Measurements from ENCODE around the gene MMP15. TPM values are rescaled to one million over a fixed set of nuclear protein-coding genes. Genes with fewer than 3 reads are reported as not detected.

The MMP15 gene
- total RNA-seq, 4 donors from 2014 or later, result 5.7 to 10.0 (median 8.2) TPM

DNA sequence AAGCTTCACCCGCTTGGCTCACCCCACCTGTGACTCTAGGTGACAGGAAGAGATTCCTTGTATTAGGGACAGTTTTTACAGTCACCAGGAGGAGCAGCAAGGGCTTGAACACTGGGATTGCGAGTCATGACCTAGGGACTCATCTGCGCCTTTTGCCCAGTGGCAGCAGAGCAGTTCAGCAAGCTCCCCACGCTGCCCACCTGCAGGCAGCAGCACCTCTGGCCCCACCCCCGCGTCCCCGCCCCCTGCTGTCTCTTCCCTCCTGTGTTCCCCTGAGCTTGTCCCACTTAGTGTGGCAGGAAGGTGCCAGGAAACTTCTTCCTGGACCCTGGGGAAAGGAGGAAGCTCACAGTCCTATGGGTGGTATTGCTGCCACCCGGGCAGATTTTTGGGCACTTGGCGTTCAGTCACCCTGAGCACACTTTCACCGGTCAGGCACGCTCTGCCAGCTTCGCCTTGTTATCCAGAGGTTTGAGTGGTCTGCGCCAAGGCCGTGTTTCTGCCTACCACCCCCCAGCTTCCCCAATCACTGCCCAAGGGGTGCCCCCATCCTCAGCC, 8.7 kb downstream of the MMP15 start:
- 92% methylated on average over 14 of the region's 14 CpGs for WGBS
- H3K36me3 ChIP-seq, result no peaks in the 10 kb centered on the region
- TF ChIP-seq EP300 (IDR thresholded peaks at IDR 0.05) (no peak), POLR2A (IDR thresholded peaks at IDR 0.05) (no peak), POLR2AphosphoS5 (IDR thresholded peaks at IDR 0.05) (no peak)
- TF ChIP-seq, protein P1, sequence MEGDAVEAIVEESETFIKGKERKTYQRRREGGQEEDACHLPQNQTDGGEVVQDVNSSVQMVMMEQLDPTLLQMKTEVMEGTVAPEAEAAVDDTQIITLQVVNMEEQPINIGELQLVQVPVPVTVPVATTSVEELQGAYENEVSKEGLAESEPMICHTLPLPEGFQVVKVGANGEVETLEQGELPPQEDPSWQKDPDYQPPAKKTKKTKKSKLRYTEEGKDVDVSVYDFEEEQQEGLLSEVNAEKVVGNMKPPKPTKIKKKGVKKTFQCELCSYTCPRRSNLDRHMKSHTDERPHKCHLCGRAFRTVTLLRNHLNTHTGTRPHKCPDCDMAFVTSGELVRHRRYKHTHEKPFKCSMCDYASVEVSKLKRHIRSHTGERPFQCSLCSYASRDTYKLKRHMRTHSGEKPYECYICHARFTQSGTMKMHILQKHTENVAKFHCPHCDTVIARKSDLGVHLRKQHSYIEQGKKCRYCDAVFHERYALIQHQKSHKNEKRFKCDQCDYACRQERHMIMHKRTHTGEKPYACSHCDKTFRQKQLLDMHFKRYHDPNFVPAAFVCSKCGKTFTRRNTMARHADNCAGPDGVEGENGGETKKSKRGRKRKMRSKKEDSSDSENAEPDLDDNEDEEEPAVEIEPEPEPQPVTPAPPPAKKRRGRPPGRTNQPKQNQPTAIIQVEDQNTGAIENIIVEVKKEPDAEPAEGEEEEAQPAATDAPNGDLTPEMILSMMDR (IDR thresholded peaks at IDR 0.05), result no peak
- no peak for DNase-seq (ENCODE audit: low spot score in 2 of 2)
- H3K4me1 ChIP-seq, result no peaks in the 10 kb centered on the region
- H3K27ac ChIP-seq, result no peak overlapping the region
- no peaks in the 10 kb centered on the region for H3K27me3 ChIP-seq
- H3K9me3 ChIP-seq, result no peaks in the 10 kb centered on the region
- H3K4me3 ChIP-seq, result no peak overlapping the region

DNA sequence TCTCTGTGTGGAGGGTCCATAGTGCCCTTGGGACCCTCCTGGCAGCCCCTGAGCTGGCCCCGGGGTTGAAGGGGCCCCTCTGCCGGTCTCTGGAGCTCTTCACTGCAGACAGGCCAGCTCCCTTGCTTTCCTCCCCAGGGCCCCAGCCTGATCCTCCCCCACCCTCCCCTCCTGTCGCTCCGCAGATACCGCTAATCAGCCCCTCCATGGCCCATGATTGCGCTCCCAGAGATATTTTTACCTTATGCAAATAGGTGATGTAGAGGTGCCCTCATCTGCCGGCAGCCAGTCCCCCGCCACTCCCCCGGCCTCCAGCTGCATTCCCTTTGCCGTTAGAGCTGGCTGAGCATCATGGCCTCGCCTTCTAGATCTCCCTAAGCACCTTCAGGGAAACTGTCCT, 9.2 kb downstream of the MMP15 start:
- Histone ChIP-seq H3K27ac (no peak overlapping the region), H3K4me1 (no peaks in the 10 kb centered on the region)
- WGBS, result 77% methylated on average over 11 of the region's 11 CpGs

DNA sequence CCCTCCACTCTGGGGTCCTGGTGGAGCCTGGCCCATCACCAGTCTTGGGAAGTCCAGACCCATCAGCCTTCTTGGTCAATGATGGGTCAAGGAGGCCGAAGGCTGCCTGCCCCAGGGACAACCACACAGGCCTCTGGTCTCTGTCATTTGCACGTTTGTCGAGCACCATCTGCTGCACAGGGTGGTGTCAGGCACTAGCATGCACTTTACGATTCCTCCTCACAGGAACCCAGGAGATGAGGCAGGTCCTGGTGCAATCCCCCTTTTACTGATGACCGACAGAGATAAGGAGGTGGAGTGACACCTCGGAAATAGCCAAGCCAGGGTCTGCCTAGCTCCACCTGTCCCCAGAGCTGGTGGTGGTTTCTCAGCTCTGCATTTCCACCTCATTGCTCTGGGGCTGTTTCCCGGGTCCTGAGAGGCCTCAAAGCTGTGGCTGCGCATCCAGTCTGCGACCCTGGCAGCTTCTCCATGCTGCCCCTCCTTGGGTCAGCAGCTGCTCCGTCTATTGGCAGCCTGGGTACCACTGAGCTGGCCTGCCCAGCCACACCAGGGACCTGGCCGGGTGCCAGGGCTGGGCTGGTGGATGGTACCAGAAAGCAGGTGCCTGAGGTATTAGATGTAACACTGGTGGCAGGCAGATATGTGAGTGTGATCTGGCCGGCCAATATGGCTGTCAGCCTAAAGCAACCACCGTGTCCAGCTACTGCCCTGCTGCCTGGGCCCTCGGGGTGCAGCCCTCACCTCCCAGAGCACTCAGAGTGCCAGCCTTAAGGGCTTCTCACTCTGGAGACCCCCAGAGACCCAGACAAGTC, 10.0 kb downstream of the MMP15 start:
- 87% methylated on average over 6 of the region's 14 CpGs for WGBS

More for the DNA sequence above, 9.2 kb downstream of the MMP15 start:
- TF ChIP-seq EP300 (IDR thresholded peaks at IDR 0.05), result no peak
- Histone ChIP-seq H3K27me3 (no peaks in the 10 kb centered on the region), H3K36me3 (no peaks in the 10 kb centered on the region), H3K9me3 (no peaks in the 10 kb centered on the region), H3K4me3 (no peak overlapping the region)
- DNase-seq (ENCODE audit: low spot score in 2 of 2), result no peak

DNA sequence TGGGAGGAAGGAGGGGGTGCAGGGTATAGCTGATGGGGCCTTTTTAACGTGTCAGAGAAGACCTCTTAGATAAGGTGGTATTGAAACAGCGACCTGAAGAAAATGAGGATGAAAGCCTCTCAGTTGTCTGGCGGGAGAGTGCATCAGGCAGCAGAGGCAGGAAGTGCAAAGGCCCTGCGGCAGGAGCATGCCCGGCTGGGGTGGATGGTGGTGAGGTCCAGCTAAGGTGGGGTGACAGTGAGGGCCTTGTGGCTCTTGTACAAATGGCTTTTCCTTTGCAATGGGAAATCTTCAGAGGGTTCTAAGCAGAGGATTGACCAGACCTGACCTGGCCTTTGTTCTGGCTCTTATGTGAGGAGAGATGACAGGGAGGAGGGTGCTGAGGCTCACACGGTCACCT, 11.4 kb downstream of the MMP15 start:
- no peak for DNase-seq (ENCODE audit: low spot score in 2 of 2)
- Histone ChIP-seq H3K27ac (no peak overlapping the region), H3K36me3 (peaks cover 13% of the 10 kb centered on the region), H3K9me3 (no peaks in the 10 kb centered on the region), H3K4me1 (no peaks in the 10 kb centered on the region), H3K4me3 (no peak overlapping the region), H3K27me3 (no peaks in the 10 kb centered on the region)
- WGBS, result 93% methylated on average over 6 of the region's 6 CpGs
- TF ChIP-seq EP300 (IDR thresholded peaks at IDR 0.05), result no peak
- no peak for TF ChIP-seq POLR2AphosphoS5 (IDR thresholded peaks at IDR 0.05)
- TF ChIP-seq, protein P1 (IDR thresholded peaks at IDR 0.05), result no peak
- no peak for TF ChIP-seq POLR2A (IDR thresholded peaks at IDR 0.05)

More for the DNA sequence above, 10.0 kb downstream of the MMP15 start:
- H3K4me3 ChIP-seq, result no peak overlapping the region
- no peak for DNase-seq (ENCODE audit: low spot score in 2 of 2)
- no peaks in the 10 kb centered on the region for H3K9me3 ChIP-seq
- TF ChIP-seq POLR2A (IDR thresholded peaks at IDR 0.05), result no peak
- no peak for TF ChIP-seq EP300 (IDR thresholded peaks at IDR 0.05)
- TF ChIP-seq, protein P1 (IDR thresholded peaks at IDR 0.05), result no peak
- TF ChIP-seq POLR2AphosphoS5 (IDR thresholded peaks at IDR 0.05), result no peak
- no peak overlapping the region for H3K27ac ChIP-seq
- peaks cover 2% of the 10 kb centered on the region for H3K36me3 ChIP-seq
- H3K27me3 ChIP-seq, result no peaks in the 10 kb centered on the region
- no peaks in the 10 kb centered on the region for H3K4me1 ChIP-seq

DNA sequence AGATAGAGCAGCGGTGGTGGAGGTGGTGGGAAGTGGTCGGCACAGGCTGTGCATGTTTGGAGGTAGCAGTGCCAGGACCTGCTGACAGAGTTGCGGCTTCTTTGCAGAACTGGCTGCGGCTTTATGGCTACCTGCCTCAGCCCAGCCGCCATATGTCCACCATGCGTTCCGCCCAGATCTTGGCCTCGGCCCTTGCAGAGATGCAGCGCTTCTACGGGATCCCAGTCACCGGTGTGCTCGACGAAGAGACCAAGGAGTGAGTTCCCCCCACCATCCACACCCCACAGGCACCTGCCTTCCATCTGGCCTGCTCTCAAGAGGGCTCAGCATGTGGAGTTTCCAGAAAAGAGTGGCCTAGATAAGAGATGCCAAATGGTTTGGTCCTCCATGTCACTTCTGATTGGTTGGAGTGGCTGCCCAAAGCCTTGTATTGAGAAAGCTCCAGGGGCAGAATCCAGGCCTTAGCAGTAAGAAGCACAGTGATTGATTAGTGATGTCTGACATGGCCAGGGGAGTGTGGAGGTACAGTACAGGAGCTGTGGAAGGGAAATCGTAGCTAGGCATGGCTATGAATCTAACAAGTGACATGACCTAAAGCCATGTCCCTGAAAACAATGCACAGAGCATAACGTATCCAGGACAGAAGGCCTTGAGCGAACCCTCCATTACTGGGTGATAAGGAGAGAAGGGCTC, 12.0 kb downstream of the MMP15 start:
- H3K9me3 ChIP-seq, result no peaks in the 10 kb centered on the region
- TF ChIP-seq POLR2AphosphoS5 (IDR thresholded peaks at IDR 0.05) (no peak), EP300 (IDR thresholded peaks at IDR 0.05) (no peak), POLR2A (IDR thresholded peaks at IDR 0.05) (no peak)
- TF ChIP-seq, protein P1 (IDR thresholded peaks at IDR 0.05), result no peak
- no peak for DNase-seq (ENCODE audit: low spot score in 2 of 2)
- no peak overlapping the region for H3K27ac ChIP-seq
- no peaks in the 10 kb centered on the region for H3K4me1 ChIP-seq
- no peak overlapping the region for H3K4me3 ChIP-seq
- WGBS, result 85% methylated on average over 16 of the region's 16 CpGs
- H3K27me3 ChIP-seq, result no peaks in the 10 kb centered on the region
- H3K36me3 ChIP-seq, result peaks cover 15% of the 10 kb centered on the region
